OCI-LY3 (cell line): Measurements from ENCODE around the gene LEMD1.

ENCODE experiments used
- CTCF ChIP-seq: fragments of 200-600, 300-600 bp; sonication (generic); IDR thresholded peaks from 2 replicates; pipeline ENCODE4 v1.5.1; 2014; ENCODE audit warnings: antibody characterized with exemption, low read length, low read depth
- EZH2phosphoT487 ChIP-seq: fragments of 200-600 bp; shearing (Covaris generic); IDR thresholded peaks from 2 replicates; pipeline ENCODE4 v1.6.1; 2018; ENCODE audit warnings: antibody characterized with exemption, mixed run types, low read depth

GRCh38 chr1:205441716-205442050, 19.8 kb upstream of the LEMD1 start:
- TF ChIP-seq EZH2phosphoT487 (no peak), CTCF (no peak)
